Fibroblast of lung (primary cell): ENCODE data around the gene SYT11. TPM values are rescaled to one million over a fixed set of nuclear protein-coding genes. Genes with fewer than 3 reads are reported as not detected.

Source experiments
- DNase-seq, 2 donors: peaks; one replicate each; pipeline versions ENCODE4 v3.0.0 to v3.0.0-alpha.2; 2010; ENCODE audit warnings: low read depth in 2 of 2
- H2AFZ ChIP-seq: 2 replicates; pipeline ENCODE4 v1.5.1; 2012; ENCODE audit warnings: low read length, control low read depth, inconsistent platforms
- H3K27ac ChIP-seq: 2 replicates; pipeline ENCODE4 v1.5.1; 2011; ENCODE audit warnings: low read length, control low read depth; ENCODE audit not compliant: insufficient read depth
- H3K27me3 ChIP-seq: 2 replicates; pipeline ENCODE4 v1.5.1; 2011; ENCODE audit warnings: mild to moderate bottlenecking, low read length; ENCODE audit not compliant: control insufficient read depth, insufficient read depth
- H3K36me3 ChIP-seq: 2 replicates; pipeline ENCODE4 v1.5.1; 2011; ENCODE audit warnings: low read length; ENCODE audit not compliant: control insufficient read depth, insufficient read depth
- H3K4me1 ChIP-seq: 2 replicates; pipeline ENCODE4 v1.5.1; 2011; ENCODE audit warnings: low read length; ENCODE audit not compliant: control insufficient read depth, insufficient read depth; ENCODE audit errors: extremely low read depth
- H3K4me2 ChIP-seq: 2 replicates; pipeline ENCODE4 v1.5.1; 2011; ENCODE audit warnings: low read length, control low read depth; ENCODE audit not compliant: insufficient read depth; ENCODE audit errors: extremely low read depth
- H3K4me3 ChIP-seq, 4 experiments: fragments of 200-600 bp in 1 of 4; sonication (generic) in 1 of 4; replicated peaks in 1 of 4; 2 replicates each; pipeline ENCODE4 v1.5.1; 2011 to 2016; ENCODE audit warnings: low read length in 4 of 4, low read depth in 3 of 4, mild to moderate bottlenecking in 3 of 4, control low read depth in 2 of 4, inconsistent platforms in 1 of 4, mixed read lengths in 1 of 4; ENCODE audit not compliant: insufficient read depth in 1 of 4; ENCODE audit errors: control extremely low read depth in 1 of 4
- H3K79me2 ChIP-seq: 2 replicates; pipeline ENCODE4 v1.5.1; 2012; ENCODE audit warnings: mild to moderate bottlenecking, low read length, inconsistent platforms; ENCODE audit not compliant: control insufficient read depth, insufficient read depth
- H3K9ac ChIP-seq: 2 replicates; pipeline ENCODE4 v1.5.1; 2011; ENCODE audit warnings: mild to moderate bottlenecking, low read length, control low read depth; ENCODE audit not compliant: insufficient read depth
- H3K9me3 ChIP-seq: 2 replicates; pipeline ENCODE4 v1.5.1; 2012; ENCODE audit warnings: low read depth, low read length; ENCODE audit not compliant: control insufficient read depth, insufficient read depth
- H4K20me1 ChIP-seq: 2 replicates; pipeline ENCODE4 v1.5.1; 2011; ENCODE audit warnings: low read length; ENCODE audit not compliant: control insufficient read depth, insufficient read depth; ENCODE audit errors: extremely low read depth
- EZH2 ChIP-seq: IDR thresholded peaks from 2 replicates; pipeline ENCODE4 v1.5.1; 2012; ENCODE audit warnings: low read length, control low read depth, mild to moderate bottlenecking; ENCODE audit errors: missing control alignments
- polyA plus RNA-seq, 2 donors: library from polyadenylated mRNA; depleted of rRNA in 1 of 2; stranded (reverse) in 1 of 2; unstranded in 1 of 2; fragments of >200 nt; gene quantifications; 2 replicates each; pipeline ENCODE4 v1.2.1, GENCODE V29; 2011 to 2012; ENCODE audit warnings: missing spikeins in 1 of 2
- total RNA-seq: library from RNA; depleted of rRNA; stranded (reverse); fragments of >200 nt; gene quantifications from 2 replicates; pipeline ENCODE4 v1.2.1, GENCODE V29; 2014
- TF ChIP-seq, protein P1 (sequence below), 2 donors: IDR thresholded peaks in 1 of 2; conservative IDR thresholded peaks in 1 of 2; 1 replicate in 1 of 2; 2 replicates in 1 of 2; pipeline ENCODE4 v1.5.1; 2011 to 2012; ENCODE audit warnings: low read length in 2 of 2, control low read depth in 1 of 2, inconsistent platforms in 1 of 2, low read depth in 1 of 2, mild to moderate bottlenecking in 1 of 2

The SYT11 gene
- total and polyA plus RNA-seq, 2 donors (not counting 1 experiment from before 2014, with no cell fraction given), result 36.8 to 71.3 TPM

- DNase-seq, result no peak
- H3K9ac ChIP-seq, result no peak overlapping the region
- H2AFZ ChIP-seq, result no peak overlapping the region
- H3K4me3 ChIP-seq, result no peak overlapping the region
- peaks cover 3% of the 10 kb centered on the region for H3K36me3 ChIP-seq
- no peaks in the 10 kb centered on the region for H3K4me1 ChIP-seq
- H3K79me2 ChIP-seq, result no peaks in the 10 kb centered on the region
- H4K20me1 ChIP-seq, result no peaks in the 10 kb centered on the region
- H3K27ac ChIP-seq, result no peak overlapping the region
- no peaks in the 10 kb centered on the region for H3K27me3 ChIP-seq
- no peaks in the 10 kb centered on the region for H3K9me3 ChIP-seq
- H3K4me2 ChIP-seq, result no peak overlapping the region
- TF ChIP-seq, protein P1, sequence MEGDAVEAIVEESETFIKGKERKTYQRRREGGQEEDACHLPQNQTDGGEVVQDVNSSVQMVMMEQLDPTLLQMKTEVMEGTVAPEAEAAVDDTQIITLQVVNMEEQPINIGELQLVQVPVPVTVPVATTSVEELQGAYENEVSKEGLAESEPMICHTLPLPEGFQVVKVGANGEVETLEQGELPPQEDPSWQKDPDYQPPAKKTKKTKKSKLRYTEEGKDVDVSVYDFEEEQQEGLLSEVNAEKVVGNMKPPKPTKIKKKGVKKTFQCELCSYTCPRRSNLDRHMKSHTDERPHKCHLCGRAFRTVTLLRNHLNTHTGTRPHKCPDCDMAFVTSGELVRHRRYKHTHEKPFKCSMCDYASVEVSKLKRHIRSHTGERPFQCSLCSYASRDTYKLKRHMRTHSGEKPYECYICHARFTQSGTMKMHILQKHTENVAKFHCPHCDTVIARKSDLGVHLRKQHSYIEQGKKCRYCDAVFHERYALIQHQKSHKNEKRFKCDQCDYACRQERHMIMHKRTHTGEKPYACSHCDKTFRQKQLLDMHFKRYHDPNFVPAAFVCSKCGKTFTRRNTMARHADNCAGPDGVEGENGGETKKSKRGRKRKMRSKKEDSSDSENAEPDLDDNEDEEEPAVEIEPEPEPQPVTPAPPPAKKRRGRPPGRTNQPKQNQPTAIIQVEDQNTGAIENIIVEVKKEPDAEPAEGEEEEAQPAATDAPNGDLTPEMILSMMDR (conservative IDR thresholded peaks at IDR 0.05 in 1 of 2, IDR thresholded peaks at IDR 0.05 in 1 of 2; ENCODE audit: low read depth in 1 of 2, low read length in 2 of 2), result no peak
- no peak for TF ChIP-seq EZH2
Observed at GRCh38 chr1:155816351-155816750, 43.0 kb upstream of the SYT11 start.

- Histone ChIP-seq H3K4me1 (no peaks in the 10 kb centered on the region), H3K9me3 (no peaks in the 10 kb centered on the region), H3K9ac (no peak overlapping the region), H3K27ac (no peak overlapping the region), H3K4me3 (no peak overlapping the region), H3K36me3 (peaks cover 2% of the 10 kb centered on the region), H4K20me1 (no peaks in the 10 kb centered on the region), H2AFZ (no peak overlapping the region), H3K79me2 (peaks cover 2% of the 10 kb centered on the region), H3K27me3 (no peaks in the 10 kb centered on the region), H3K4me2 (no peak overlapping the region)
- TF ChIP-seq EZH2, result no peak
- TF ChIP-seq, protein P1 (conservative IDR thresholded peaks at IDR 0.05 in 1 of 2, IDR thresholded peaks at IDR 0.05 in 1 of 2; ENCODE audit: low read depth in 1 of 2, low read length in 2 of 2), result no peak
- DNase-seq, result no peak
Observed at GRCh38 chr1:155827450-155827849, 31.9 kb upstream of the SYT11 start.

- Histone ChIP-seq H3K9me3 (no peaks in the 10 kb centered on the region), H3K36me3 (no peaks in the 10 kb centered on the region), H3K4me1 (peaks cover 5% of the 10 kb centered on the region), H3K27me3 (no peaks in the 10 kb centered on the region), H4K20me1 (no peaks in the 10 kb centered on the region), H3K9ac (no peak overlapping the region), H3K4me2 (no peak overlapping the region), H3K4me3 (no peak overlapping the region), H3K27ac (no peak overlapping the region), H2AFZ (no peak overlapping the region), H3K79me2 (peaks cover 5% of the 10 kb centered on the region)
- TF ChIP-seq EZH2, result no peak
- TF ChIP-seq, protein P1 (conservative IDR thresholded peaks at IDR 0.05 in 1 of 2, IDR thresholded peaks at IDR 0.05 in 1 of 2; ENCODE audit: low read depth in 1 of 2, low read length in 2 of 2), result no peak
- DNase-seq, result no peak
Observed at GRCh38 chr1:155831279-155831976, 27.9 kb upstream of the SYT11 start.
